AG04450 (cell line): ENCODE results near the gene SMTN. TPM values are rescaled to one million over a fixed set of nuclear protein-coding genes. Genes with fewer than 3 reads are reported as not detected.

Experiments used
- CTCF ChIA-PET: fragments of 300-600, 350-600 bp; formaldehyde crosslinking; extraction: SDS; loops from one replicate; lab custom pipeline; 2022; ENCODE audit warnings: antibody characterized with exemption, inconsistent platforms; lab: Charles Lee
- POLR2A ChIA-PET: fragments of 350-600 bp; formaldehyde crosslinking; extraction: SDS; loops from one replicate; lab custom pipeline; 2021; ENCODE audit warnings: antibody characterized with exemption, inconsistent platforms; lab: Yijun Ruan, JAX
- DNase-seq: peaks from one replicate; pipeline ENCODE4 v3.0.0-alpha.2; 2011; ENCODE audit warnings: low read depth, low spot score
- H3K27ac ChIP-seq: one replicate; pipeline ENCODE4 v1.5.1; 2012; ENCODE audit warnings: low read depth, low read length, control low read depth
- H3K27me3 ChIP-seq: one replicate; pipeline ENCODE4 v1.6.0; 2012; ENCODE audit warnings: low read length; ENCODE audit not compliant: control insufficient read depth, insufficient read depth
- H3K4me3 ChIP-seq: 2 replicates; pipeline ENCODE4 v1.5.1; 2011; ENCODE audit warnings: mild to moderate bottlenecking, low read depth, low read length, control low read depth
- H3K9me3 ChIP-seq: 2 replicates; pipeline ENCODE4 v1.5.1; 2012; ENCODE audit warnings: low read length; ENCODE audit not compliant: control insufficient read depth, insufficient read depth
- polyA plus RNA-seq: library from polyadenylated mRNA; depleted of rRNA; stranded (reverse); fragments of >200 nt; gene quantifications from 2 replicates; pipeline ENCODE4 v1.2.3, GENCODE V29; 2011
- TF ChIP-seq, protein P1 (sequence below): IDR thresholded peaks from 2 replicates; pipeline ENCODE4 v1.5.1; 2011; ENCODE audit warnings: low read depth, low read length, control low read depth, inconsistent platforms

The SMTN gene
- polyA plus RNA-seq, 1 experiment = 14.1 TPM

DNA sequence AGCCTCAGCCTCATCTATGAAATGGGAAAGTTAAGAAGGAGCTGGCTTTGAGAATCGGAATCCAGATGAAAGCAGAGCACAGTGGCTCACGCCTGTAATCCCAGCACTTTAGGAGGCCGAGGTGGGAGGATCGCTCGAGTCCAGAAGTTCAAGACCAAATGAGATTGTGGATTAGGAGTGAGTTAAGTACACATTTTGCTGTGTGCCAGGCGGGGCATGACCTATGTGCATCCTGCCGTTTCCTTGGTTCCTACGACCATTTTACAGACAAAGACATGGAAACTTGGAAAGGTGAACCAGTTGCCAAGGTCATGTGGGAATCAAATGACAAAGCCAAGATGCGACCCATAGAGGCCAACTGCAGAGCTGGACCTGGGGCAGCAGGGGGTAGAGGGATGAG, 55.0 kb downstream of the SMTN start:
- H3K4me3 ChIP-seq = no peak overlapping the region
- no peak overlapping the region for H3K27ac ChIP-seq
- ChIA-PET CTCF (interaction anchor here (1.0 to 1.7 kb wide), 2 partner anchors 28 to 53 kb away, joined by 3 to 6 read pairs; partner anchors contain the start of gene SELENOM), POLR2A (no interaction called here)
- TF ChIP-seq, protein P1, sequence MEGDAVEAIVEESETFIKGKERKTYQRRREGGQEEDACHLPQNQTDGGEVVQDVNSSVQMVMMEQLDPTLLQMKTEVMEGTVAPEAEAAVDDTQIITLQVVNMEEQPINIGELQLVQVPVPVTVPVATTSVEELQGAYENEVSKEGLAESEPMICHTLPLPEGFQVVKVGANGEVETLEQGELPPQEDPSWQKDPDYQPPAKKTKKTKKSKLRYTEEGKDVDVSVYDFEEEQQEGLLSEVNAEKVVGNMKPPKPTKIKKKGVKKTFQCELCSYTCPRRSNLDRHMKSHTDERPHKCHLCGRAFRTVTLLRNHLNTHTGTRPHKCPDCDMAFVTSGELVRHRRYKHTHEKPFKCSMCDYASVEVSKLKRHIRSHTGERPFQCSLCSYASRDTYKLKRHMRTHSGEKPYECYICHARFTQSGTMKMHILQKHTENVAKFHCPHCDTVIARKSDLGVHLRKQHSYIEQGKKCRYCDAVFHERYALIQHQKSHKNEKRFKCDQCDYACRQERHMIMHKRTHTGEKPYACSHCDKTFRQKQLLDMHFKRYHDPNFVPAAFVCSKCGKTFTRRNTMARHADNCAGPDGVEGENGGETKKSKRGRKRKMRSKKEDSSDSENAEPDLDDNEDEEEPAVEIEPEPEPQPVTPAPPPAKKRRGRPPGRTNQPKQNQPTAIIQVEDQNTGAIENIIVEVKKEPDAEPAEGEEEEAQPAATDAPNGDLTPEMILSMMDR = no peak
- peaks cover 21% of the 10 kb centered on the region for H3K27me3 ChIP-seq
- H3K9me3 ChIP-seq = no peaks in the 10 kb centered on the region; the same call in 1 of the 2 replicates
- DNase-seq = no peak

DNA sequence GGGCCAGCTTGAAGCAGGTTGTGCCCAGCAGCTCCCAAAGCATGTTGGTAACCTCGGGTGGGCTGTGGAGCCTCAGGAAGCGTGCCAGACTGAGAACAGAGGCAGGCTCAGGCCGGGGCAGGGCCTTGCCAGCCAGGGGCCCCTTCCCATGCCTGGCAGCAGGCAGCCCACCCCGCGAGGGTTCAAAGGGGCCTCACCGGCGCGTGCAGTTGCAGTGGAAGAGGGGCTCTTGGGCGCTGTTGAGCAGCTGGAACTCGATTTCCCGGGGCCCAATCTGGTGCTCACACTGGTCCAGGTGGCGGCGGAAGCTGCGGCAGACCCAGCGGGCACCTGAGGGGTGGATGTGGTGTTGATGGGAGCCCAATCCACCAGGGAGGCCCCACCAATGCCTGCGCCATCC, 55.6 kb downstream of the SMTN start:
- CTCF ChIA-PET = interaction anchor here (1.0 kb wide), 1 partner anchor 54 kb away, joined by 3 read pairs; no protein-coding TSS in a partner anchor
- Histone ChIP-seq H3K4me3 (no peak overlapping the region), H3K27me3 (peaks cover 21% of the 10 kb centered on the region), H3K27ac (no peak overlapping the region), H3K9me3 (no peaks in the 10 kb centered on the region; the same call in 1 of the 2 replicates)
- POLR2A ChIA-PET = no interaction called here
- TF ChIP-seq, protein P1 = no peak
- no peak for DNase-seq

DNA sequence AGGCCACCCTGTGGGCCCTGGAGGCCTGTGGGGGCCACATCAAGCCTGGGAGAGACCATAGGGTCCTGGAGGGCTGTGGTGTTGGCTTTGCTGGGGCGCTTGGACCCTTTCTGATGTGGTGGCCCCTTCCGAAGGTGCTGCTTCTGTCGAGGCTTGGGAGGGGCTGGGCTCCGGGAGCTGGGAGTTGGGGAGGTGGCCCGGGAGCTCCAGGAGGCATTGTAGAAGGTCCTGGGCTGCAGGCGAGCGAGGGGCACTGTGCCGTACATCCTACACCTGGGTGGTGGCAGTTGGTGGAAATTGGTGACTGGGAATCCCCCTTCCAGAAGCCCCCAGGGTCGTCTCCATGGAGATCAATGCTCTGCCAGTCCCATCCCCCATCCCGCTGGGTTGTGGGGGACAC, 56.6 kb downstream of the SMTN start:
- Histone ChIP-seq H3K27me3 (peaks cover 27% of the 10 kb centered on the region), H3K9me3 (no peaks in the 10 kb centered on the region; the same call in 1 of the 2 replicates), H3K27ac (no peak overlapping the region), H3K4me3 (no peak overlapping the region)
- DNase-seq = no peak
- ChIA-PET POLR2A (no interaction called here), CTCF (no interaction called here)
- TF ChIP-seq, protein P1 = no peak

DNA sequence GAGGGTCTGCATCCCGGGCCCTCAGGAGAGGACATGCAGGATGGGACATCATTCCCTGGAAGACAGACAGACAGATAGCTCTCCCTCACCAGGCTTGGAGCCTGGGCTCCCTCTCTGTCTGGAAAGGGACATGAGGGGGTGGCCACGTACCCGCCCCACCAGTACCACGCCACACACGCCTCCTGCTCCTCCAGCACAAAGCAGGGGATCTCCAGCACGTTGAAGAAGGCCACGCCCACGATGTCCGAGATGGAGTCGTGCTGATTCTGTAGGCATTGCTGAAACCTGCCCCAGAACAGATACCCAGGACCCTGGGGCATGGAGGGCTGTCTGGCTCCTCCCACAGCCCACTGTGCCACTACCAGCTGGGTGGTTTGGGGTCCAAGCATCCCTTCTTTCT, 57.0 kb downstream of the SMTN start:
- ChIA-PET POLR2A (no interaction called here), CTCF (no interaction called here)
- Histone ChIP-seq H3K9me3 (no peaks in the 10 kb centered on the region; the same call in 1 of the 2 replicates), H3K27me3 (peaks cover 27% of the 10 kb centered on the region), H3K4me3 (no peak overlapping the region), H3K27ac (no peak overlapping the region)
- TF ChIP-seq, protein P1 = no peak
- DNase-seq = no peak

DNA sequence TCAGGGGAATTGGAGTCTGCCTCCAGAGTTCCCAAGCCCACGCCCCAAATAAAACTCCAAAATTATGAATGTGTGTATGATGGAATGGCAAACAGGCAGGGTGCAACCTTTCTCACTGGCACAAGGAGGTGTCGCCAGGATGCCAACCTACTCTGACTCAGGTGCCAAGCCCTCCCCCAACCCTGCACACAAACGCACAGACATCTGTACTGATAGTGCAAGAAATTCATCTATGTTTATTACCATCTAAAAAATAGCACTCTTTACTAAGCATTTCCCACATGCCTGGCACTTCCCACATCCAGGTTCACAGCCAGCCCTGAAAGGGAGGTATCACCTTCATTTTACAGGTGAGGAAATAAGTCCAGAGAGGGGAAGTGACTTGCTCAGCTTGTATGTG, 57.9 kb downstream of the SMTN start:
- Histone ChIP-seq H3K4me3 (no peak overlapping the region), H3K27ac (no peak overlapping the region), H3K27me3 (peaks cover 27% of the 10 kb centered on the region), H3K9me3 (no peaks in the 10 kb centered on the region; the same call in 1 of the 2 replicates)
- no peak for DNase-seq
- POLR2A ChIA-PET = interaction anchor here (0.6 kb wide), 1 partner anchor 737 kb away, joined by 3 read pairs; no protein-coding TSS in a partner anchor
- TF ChIP-seq, protein P1 = no peak
- CTCF ChIA-PET = interaction anchor here (1.2 kb wide), 1 partner anchor 9 kb away, joined by 3 read pairs; no protein-coding TSS in a partner anchor
